Measurements from ENCODE around the gene SFT2D2. TPM values are rescaled to one million over a fixed set of nuclear protein-coding genes. Genes with fewer than 3 reads are reported as not detected.

The SFT2D2 gene
- total RNA-seq, 1 experiment from 2014 or later: 32.1 TPM

- peaks cover 9 to 10% of the 10 kb centered on the region in 2 experiments for H3K4me1 Mint-ChIP-seq
- Histone ChIP-seq H3K4ac (ENCODE audit: low read depth, low read length) (no peak overlapping the region), H3K27ac (ENCODE audit: insufficient read length, low read depth, low read length) (no peak overlapping the region), H4K91ac (ENCODE audit: insufficient read length, low read depth, low read length) (no peak overlapping the region), H2AK5ac (ENCODE audit: insufficient read length, low read length) (no peak overlapping the region), H3K14ac (ENCODE audit: insufficient read depth, low read length) (no peak overlapping the region), H4K5ac (ENCODE audit: insufficient read length, low read depth, low read length) (no peak overlapping the region), H2BK15ac (ENCODE audit: low read depth, low read length) (no peak overlapping the region), H2BK12ac (ENCODE audit: insufficient read length, low read depth, low read length) (no peak overlapping the region), H2AFZ (ENCODE audit: low read length) (no peak overlapping the region), H3K18ac (ENCODE audit: insufficient read length, low read depth, low read length) (no peak overlapping the region), H3K9ac (ENCODE audit: extremely low read depth, insufficient read length, low read length) (no peak overlapping the region), H3K79me2 (ENCODE audit: insufficient read depth, low read length) (no peaks in the 10 kb centered on the region), H3K23me2 (ENCODE audit: insufficient read length, low read depth, low read length, poor library complexity, severe bottlenecking) (no peaks in the 10 kb centered on the region), H3K56ac (ENCODE audit: insufficient read length, low read depth, low read length) (no peak overlapping the region), H2BK20ac (ENCODE audit: low read depth, low read length, poor library complexity, severe bottlenecking) (no peak overlapping the region), H2BK120ac (ENCODE audit: low read depth, low read length, poor library complexity, severe bottlenecking) (no peak overlapping the region), H3K4me1 (ENCODE audit: insufficient read depth, low read length) (peaks cover 3% of the 10 kb centered on the region; the same call in 1 of the 2 replicates), H4K8ac (replicated peaks; ENCODE audit: insufficient read length, low read depth, low read length) (no peak overlapping the region), H3K4me2 (ENCODE audit: insufficient read depth, insufficient read length, low read length) (no peak overlapping the region), H3K27me3 (ENCODE audit: insufficient read depth, low read length) (no peaks in the 10 kb centered on the region), H3K9me3 (ENCODE audit: control insufficient read depth, low read depth, low read length) (no peaks in the 10 kb centered on the region), H3K79me1 (ENCODE audit: insufficient read depth, low read depth, low read length, poor library complexity, severe bottlenecking) (no peaks in the 10 kb centered on the region), H2BK5ac (ENCODE audit: insufficient read length, low read length) (no peak overlapping the region), H3T11ph (ENCODE audit: low read length) (no peak overlapping the region), H3K23ac (ENCODE audit: insufficient read length, low read depth, low read length) (no peak overlapping the region), H4K20me1 (ENCODE audit: control insufficient read depth, insufficient read depth, insufficient read length) (no peaks in the 10 kb centered on the region)
- TF ChIP-seq CTCF (conservative IDR thresholded peaks at IDR 0.05): no peak
- H3K27ac Mint-ChIP-seq: 0 out of 7 replicates have a peak overlapping the region, but pooled peaks of 1 of the 3 experiments have one; percentile 35
- no peak overlapping the region for H3K4me3 Mint-ChIP-seq
- no peak for DNase-seq
- no peaks in the 10 kb centered on the region for H3K9me3 Mint-ChIP-seq
- no CpG with 5 or more reads among the region's 1 CpG for WGBS (ENCODE audit: extremely low coverage, insufficient read length, low lambda C conversion rate)
- no peaks in the 10 kb centered on the region for H3K27me3 Mint-ChIP-seq (ENCODE audit: low read depth)
- H3K36me3 Mint-ChIP-seq (ENCODE audit: insufficient read depth in 1 of 3, low read depth in 3 of 3): no peaks in the 10 kb centered on the region
Measured at GRCh38 chr1:168293356-168293755, 67.6 kb downstream of the SFT2D2 start.

Measured in H9 (cell line).